Ishikawa (cell line): ENCODE measurements around the gene BTG2.

Experiments
- CEBPB ChIP-seq: IDR thresholded peaks from 2 replicates; pipeline ENCODE4 v1.6.1; 2012
- CREB1 ChIP-seq: IDR thresholded peaks from 2 replicates; pipeline ENCODE4 v1.6.1; 2012; ENCODE audit warnings: low read depth
- EP300 ChIP-seq: IDR thresholded peaks from 2 replicates; pipeline ENCODE4 v1.6.1; 2012; ENCODE audit warnings: borderline replicate concordance
- MAX ChIP-seq: IDR thresholded peaks from 2 replicates; pipeline ENCODE4 v1.6.1; 2012
- TCF12 ChIP-seq: IDR thresholded peaks from 2 replicates; pipeline ENCODE4 v1.6.1; 2012; ENCODE audit warnings: low read depth
- TEAD4 ChIP-seq: IDR thresholded peaks from 2 replicates; pipeline ENCODE4 v1.6.1; 2012
- USF1 ChIP-seq: IDR thresholded peaks from 2 replicates; pipeline ENCODE4 v1.6.1; 2012
- YY1 ChIP-seq: IDR thresholded peaks from 2 replicates; pipeline ENCODE4 v1.6.1; 2012; ENCODE audit warnings: low read depth
- ZBTB7A ChIP-seq: IDR thresholded peaks from 2 replicates; pipeline ENCODE4 v1.6.1; 2012; ENCODE audit warnings: low read depth
- TF ChIP-seq, protein P1 (sequence below): IDR thresholded peaks from 2 replicates; pipeline ENCODE4 v1.6.1; 2012; ENCODE audit warnings: low read depth, mild to moderate bottlenecking

- TF ChIP-seq USF1, result no peak; the same call in 1 of the 2 replicates
- TF ChIP-seq ZBTB7A, result no peak
- TF ChIP-seq, protein P1, sequence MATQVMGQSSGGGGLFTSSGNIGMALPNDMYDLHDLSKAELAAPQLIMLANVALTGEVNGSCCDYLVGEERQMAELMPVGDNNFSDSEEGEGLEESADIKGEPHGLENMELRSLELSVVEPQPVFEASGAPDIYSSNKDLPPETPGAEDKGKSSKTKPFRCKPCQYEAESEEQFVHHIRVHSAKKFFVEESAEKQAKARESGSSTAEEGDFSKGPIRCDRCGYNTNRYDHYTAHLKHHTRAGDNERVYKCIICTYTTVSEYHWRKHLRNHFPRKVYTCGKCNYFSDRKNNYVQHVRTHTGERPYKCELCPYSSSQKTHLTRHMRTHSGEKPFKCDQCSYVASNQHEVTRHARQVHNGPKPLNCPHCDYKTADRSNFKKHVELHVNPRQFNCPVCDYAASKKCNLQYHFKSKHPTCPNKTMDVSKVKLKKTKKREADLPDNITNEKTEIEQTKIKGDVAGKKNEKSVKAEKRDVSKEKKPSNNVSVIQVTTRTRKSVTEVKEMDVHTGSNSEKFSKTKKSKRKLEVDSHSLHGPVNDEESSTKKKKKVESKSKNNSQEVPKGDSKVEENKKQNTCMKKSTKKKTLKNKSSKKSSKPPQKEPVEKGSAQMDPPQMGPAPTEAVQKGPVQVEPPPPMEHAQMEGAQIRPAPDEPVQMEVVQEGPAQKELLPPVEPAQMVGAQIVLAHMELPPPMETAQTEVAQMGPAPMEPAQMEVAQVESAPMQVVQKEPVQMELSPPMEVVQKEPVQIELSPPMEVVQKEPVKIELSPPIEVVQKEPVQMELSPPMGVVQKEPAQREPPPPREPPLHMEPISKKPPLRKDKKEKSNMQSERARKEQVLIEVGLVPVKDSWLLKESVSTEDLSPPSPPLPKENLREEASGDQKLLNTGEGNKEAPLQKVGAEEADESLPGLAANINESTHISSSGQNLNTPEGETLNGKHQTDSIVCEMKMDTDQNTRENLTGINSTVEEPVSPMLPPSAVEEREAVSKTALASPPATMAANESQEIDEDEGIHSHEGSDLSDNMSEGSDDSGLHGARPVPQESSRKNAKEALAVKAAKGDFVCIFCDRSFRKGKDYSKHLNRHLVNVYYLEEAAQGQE, result peak; percentile 25; the same call in 1 of the 2 replicates
- no peak for TF ChIP-seq YY1
- TF ChIP-seq EP300, result peak; percentile 62; the same call in 1 of the 2 replicates
- no peak; the same call in 1 of the 2 replicates for TF ChIP-seq MAX
- no peak for TF ChIP-seq CREB1
- TF ChIP-seq CEBPB, result no peak
- no peak for TF ChIP-seq TEAD4
- TF ChIP-seq TCF12, result peak; percentile 54; the same call in 1 of the 2 replicates
These were observed 21.7 kb downstream of the BTG2 start for GRCh38 chr1:203326830-203327683.
